ENCODE data around the gene HMX2.

Gene HMX2

DNA sequence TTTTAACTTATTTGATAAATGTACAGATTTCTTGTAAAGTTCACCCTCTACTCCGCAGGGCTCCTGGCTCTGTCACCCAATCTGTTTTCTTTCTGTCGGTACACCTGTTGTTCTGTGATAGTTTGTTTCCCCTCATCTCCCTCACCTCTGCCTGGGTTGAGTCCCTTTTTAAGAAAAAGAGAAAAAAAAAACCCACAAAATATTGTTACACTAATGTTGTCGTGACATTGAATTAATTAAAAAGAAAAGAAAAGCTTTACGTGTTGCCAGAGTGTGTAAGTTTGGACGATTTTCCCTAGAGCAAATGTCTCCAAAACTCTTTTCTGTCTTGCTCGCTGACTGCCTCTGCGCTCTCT, 8.8 kb upstream of the HMX2 start:
- DNase-seq (ENCODE audit: low spot score), result no peak

DNA sequence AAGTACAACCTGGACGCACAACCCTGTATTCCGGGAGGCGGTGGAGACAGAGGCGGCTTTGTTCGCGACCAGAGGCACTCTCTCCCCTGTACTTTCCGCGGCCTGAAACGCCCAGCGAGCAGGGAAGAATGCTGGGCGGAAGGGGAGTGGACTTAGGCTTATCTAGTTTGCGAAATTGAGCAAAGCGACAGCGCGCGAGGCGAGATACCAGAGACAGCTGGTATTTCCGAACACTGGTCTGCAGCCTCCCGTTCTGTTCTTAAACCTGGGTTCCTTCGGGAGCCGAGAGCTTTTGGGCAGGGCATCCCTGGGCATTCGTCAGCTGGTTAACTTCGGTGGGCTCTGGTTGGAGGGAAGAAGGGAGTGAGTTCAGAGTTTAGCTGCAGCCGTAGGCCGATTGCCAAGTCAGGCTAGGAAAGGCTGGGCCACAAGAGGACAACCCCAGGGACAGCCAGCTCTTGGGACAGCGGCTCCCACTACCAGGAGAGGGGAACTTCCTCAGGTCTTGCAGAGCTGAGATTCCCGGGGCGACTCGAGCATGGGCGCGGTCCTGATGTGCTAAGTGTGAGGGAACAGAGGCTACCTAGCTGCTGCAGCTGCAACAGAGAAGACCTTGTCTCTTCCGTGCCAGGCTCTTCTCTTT, 8.3 kb upstream of the HMX2 start:
- no peak for FAIRE-seq

More for the DNA sequence above, 8.8 kb upstream of the HMX2 start:
- no peak for FAIRE-seq

DNA sequence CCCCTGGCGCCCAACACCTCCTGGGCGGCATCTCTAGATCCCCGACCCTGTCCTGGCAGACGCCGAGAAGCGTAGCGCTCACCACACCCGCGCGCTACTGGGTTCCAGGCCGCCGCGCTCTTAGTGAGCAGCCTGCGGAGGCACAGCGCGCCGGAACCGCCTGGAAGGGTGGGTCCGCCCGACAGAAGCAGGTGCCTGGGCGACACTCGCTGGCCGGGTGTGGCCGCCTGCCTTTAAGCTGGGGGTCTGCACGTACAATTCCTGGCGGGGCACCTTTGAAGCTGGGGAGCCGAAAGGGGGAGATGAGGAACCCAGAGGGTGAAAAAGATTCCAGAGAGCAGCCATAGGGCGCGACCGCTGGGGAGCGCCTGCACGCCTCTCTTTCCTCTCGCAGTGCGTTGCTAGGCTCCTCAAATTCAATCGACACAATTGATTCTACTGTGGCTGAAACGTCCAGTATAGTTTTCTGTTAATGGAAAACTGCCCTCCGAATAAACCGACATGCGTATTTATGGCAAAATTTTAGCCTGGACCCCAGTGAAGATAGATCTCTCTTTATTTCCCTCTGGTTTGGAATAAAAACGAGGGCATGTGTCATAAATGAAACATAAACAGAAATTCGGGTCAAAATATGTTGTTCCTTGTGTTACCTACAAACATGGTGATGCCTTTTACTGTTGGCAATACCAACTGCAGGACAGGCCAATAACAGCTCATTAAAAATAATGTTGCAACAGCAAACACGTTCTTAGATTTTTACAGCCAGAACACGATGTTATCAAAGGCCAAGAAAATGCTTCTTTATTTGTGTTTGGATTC, 7.6 kb upstream of the HMX2 start:
- DNase-seq (ENCODE audit: low spot score) (no peak), FAIRE-seq (no peak)

More for the DNA sequence above, 8.3 kb upstream of the HMX2 start:
- DNase-seq (ENCODE audit: low spot score), result no peak

DNA sequence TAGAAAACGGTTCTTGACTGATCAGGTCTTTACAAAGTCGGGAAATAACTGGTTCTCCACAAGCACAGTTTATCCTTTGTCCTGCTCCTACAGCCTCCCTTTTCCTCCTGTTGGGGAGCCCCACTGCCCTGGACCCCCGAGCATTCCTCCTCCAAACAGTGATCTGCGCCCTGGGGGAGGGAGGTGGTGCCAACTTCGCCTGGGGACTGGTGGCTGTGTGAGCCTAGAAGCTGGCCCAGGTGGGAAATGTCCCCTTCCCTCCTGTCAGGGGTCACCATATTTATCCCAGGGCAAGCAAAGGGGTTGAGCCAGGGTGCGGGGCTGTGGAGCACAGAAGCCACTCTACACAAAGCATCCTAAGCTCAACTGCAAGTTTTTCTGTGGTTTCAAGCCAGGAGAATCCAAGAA, 6.9 kb upstream of the HMX2 start:
- FAIRE-seq (no peak), DNase-seq (ENCODE audit: low spot score) (no peak)

DNA sequence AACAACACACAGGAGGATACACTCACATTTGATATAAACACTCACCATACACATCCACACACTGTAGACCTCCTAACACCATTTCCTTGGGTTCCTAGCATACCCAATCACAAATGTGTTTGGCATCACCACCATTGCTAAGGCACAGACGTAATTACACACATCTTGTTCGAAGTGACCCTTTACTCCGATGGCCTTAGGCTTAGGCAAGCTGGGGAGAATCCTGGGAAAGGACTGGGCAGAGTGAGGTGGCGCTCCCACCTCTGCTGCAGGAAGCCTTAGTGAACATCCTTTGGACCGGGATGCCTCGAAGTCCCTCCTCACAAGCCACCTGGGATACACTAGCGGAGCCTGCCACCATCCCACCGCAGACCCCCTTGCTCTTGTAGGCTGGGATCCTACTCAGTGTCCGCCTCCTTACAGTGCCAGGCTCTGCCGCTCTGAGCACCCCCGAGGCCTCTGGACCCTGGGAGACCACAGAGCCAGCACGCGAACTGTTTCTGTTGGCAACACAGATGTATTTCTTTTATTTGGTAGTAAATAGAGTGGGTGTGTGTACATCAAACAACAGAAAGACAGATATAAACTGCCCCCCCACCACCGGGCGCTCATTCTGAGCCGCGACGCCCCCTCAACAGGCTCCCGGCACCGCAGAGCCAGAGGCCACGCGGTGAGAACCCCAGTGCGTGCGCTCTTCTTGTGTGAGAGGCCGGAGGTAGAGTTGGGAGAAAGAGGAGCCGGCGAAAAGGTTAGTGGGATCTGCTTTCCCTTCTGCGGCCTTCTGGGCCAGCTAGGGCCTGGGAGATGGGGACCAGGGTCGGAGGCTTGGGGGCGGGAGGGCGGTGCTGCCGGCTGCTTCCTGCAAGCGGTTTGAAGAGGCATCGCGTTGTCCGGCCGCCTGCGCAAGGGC, 5.9 kb upstream of the HMX2 start:
- no peak for FAIRE-seq
- no peak for DNase-seq (ENCODE audit: low spot score)

DNA sequence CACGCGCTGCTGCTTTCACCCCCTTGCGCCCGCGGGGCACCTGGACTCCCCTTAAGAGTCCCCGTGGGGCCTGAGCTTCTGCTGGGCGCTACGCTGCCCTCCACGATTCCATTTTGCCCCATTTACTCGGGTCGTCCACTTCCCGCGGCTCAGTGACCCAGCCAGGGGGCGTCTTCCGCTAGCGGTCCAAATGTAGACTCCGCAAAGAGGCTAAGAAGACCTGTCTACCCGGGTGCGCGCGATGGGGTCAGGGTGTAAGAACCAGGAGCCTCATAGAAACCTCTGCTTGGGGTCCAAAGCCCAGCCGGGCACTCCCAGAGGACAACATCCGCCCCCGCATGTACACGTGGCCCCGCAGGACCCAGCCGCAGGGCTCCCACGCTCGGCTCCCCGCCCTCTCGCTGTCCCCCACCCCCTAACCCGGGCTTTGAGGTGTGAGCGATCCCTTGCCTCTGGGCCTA, 5.2 kb upstream of the HMX2 start:
- DNase-seq (ENCODE audit: low spot score), result no peak
- no peak for FAIRE-seq

DNA sequence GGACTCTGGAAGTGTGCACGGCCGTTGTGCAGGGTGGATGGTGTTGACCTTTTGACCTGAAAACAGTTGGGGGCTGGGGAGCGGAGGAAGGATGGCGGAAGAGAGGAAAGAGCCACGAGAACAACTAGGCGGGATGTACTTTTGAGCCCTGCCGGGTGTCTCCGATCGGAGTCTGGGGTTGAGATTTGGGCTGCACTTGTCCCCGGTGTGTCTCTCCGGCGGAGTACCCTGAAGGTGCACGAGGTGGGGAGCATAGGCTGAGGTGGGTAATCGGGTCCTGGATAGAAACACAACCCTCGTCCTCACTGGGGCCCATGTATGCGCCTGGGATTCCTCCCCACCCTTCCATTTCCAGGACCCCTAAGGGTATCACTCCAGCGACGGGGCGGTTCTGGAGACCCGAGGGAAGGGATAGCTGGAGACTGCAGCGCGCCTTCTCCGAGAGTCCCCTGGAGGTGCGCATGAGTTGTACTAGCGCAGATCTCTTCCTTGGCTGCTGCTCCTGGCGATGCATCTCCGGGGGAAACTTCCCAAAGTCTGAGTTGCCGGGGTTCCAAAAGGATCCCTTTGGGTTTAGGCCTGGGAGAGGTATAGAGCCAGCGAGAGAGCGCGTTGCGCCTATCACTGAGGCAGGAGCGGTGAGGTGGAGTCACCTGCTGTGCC, 4.6 kb upstream of the HMX2 start:
- DNase-seq (ENCODE audit: low spot score) (no peak), FAIRE-seq (no peak)

DNA sequence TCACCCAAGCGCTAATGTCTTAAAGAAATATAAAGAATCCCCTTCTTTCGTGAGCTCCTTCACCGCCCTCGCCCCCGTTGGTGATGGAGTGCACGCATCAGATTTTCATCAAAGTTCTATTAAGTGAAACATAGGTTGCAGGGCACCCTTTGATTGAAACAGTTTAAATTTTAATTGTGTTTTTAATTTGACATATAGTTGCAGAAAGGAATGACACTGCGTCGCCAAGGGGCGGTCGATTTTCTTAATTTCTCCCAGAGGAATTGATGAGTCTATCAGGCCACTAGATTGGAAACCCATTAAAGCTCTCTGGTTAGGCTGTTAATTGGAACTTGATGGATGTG, 4.1 kb upstream of the HMX2 start:
- FAIRE-seq (no peak), DNase-seq (ENCODE audit: low spot score) (no peak)

DNA sequence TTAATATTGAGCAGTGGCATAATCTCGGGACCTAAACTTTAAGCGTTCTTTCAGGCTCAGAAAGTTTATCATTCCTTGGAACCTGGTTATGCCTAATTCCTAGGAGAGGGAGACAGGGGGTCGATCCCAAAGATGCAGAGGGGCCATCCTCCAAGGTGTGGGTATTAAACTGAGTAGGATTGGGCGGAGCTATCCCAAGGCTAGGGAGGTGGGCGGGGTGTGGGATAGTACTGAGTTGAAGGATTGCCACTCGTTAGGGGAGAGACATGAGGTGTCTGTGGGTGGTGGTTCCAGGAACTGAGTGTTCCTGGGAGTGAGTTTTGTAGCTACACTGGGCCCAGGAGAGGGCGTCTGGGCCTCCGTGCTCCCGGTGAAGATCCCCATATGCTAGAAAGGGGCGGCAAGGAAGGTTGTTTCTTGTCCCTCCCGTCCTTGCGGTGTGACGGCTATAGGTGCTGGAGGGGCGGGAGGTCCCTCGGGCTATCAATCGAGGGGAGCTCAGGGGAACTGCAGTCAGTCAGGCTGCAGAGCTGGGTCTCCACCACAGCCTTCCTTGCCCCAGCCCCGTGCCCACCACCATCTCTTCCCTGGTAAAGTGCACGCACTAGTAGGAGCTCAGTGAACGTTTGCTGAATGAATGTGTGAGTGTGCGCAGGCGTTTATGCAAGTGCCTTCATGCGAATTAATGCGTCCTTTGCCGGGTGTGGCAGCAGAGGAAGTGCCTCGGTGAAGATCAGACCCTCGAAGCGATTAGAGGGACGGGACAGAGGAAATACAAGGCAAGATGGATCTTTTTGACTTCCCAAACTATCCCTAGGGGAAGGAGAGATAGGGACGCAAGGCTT, 3.0 kb upstream of the HMX2 start:
- DNase-seq (ENCODE audit: low spot score), result no peak
- FAIRE-seq, result no peak

DNA sequence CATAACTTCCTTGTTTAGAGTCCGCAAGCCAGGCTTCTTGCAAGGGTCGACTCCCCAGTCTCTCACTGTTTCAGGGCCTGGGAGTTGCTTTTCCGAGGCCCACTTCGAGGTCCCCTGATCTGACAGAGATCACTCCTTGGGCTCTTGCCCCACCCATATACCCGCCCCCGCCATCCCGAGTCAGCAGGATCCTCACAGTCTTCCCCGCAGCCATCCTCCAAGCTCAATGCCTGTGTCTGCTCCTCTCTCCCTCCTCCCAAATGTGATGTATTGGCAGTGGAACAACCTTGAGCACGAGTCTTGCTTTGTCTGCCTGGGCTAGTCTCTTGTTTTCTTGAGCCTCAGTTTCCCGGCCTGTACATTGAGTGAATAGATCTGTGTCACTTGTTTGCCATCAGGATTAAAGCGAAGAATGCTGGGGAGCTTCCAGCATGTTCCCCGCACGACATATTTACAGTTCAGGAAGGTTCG, 2.4 kb upstream of the HMX2 start:
- FAIRE-seq (no peak), DNase-seq (ENCODE audit: low spot score) (no peak)

DNA sequence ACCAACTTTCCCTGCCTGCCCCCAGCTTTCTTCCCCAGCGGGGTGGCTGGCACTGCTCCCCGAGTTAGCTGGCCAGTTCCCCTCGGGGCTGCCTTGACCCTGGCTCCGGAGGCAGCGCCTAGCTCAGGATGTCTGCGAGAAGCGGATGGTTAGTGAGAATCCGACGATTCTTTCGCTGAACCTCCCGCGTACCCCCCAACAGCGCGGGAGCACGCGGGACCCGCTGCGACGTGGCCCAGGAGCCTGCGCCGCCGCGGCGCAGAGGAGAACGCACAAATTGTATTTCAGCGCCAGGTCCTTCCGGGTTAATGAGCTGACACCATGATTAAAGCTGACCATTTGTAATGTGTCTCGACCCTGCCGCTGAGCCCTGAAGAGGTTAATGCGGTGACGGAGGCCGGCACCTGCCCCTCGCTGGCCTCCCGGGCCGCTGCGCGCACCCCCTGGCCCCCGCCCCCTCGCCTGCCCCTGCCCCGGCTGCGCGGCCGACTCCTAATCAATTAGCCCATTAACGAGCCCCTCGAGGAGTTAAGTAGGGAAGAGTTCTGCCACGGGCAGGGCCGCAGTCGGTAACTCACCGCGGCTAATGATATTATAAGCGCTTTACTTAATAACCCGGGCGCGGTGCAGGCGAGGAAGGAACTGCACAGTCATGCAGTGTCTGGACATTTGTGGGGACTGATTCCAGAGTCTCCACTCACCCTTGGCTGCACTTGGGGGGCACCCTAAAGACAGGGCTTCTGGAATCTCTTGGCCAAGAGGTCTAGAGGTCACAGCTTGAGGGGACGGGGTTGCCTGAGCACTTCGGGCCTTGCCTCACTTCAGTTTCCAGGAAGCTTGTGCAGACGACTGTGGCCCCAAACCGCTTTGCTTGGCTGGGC, 1.7 kb upstream of the HMX2 start:
- no peak for FAIRE-seq
- DNase-seq (ENCODE audit: low spot score), result no peak

DNA sequence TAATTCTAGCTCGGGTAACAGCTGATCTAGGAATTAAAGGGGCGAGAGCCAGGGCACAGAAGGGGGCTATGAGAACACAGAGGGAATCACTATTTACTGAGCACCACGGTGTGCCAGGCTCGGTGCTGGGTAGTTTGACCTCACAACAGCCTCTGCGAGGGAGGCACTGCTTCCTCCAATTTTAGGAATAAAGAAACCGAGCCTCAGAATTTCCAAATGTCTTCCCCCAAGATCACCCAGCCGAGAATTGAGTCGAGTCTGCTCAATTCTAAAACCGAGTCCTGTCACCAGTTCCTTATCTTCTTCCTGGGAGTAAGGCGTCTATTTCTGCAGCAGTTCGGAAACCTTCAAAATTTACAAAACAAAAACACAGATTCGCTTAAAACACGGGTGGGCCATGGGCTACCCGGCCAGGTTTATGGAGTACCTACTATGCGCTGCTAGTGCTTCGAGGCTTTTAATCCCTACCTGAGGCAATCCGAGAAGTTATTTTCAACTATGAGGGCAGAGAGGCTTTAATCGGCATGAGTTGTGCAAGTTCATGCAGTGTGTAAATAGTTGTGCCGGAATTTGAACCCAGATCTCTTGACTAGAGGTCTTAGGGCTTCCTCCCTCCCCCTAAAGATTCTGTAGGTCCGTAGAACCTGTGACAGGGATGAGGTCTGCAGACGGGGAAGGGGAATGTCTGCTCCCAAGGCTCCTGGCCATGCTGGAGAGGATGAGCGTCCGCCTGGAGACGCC, 872 bp upstream of the HMX2 start:
- no peak for DNase-seq (ENCODE audit: low spot score)
- no peak for FAIRE-seq

DNA sequence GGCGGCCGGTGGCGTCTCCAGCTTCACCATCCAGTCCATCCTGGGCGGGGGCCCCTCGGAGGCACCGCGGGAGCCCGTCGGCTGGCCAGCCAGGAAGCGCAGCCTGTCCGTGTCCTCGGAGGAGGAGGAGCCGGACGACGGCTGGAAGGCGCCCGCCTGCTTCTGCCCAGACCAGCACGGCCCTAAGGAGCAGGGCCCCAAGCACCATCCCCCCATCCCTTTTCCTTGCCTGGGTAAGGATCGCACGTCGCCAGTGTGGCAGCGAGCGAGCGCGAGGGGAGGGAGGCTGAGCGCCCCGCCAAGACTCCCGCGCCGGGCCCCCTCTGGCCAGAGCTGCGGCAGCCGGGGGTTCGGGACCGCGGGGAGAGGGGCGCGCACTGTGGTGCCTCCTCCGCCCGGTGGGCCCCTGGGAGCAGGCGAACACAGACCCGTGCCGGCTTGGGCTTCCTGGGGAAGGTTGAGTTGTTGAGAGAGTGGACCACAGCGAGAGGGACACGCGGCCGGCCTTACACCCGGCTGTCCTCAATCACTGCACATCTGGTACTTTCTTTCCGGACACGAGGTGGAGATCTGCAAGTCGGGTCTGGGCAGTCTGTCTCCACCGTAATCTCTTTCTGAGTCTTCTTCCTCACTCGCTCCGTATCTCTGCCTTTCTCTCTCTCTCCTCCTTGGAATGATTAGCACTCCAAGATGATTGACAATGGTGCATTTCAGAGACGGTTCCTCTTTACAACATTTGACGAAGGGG, 652 bp downstream of the HMX2 start:
- FAIRE-seq (no peak), DNase-seq (ENCODE audit: low spot score) (no peak)

DNA sequence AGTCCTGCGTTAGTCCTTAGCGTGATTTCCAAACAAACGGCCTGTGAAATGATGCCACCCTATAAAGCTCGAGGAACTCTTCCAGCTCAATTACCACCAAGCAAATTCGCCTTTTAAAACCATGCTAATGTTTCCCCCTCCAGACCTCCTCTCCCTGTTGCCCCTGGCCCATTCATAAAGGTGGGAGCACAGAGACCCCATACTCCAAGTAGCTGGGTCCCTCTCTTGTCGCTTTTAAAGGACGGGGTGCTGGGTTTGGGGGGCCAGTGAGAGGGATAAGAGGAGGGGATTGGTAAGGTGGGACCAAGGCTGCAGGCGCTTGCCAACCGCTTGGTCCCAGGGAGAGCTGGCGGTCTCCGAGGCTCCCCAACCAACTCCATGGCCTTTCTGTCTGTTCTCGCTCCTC, 1.2 kb downstream of the HMX2 start:
- DNase-seq (ENCODE audit: low spot score) (no peak), FAIRE-seq (no peak)

DNA sequence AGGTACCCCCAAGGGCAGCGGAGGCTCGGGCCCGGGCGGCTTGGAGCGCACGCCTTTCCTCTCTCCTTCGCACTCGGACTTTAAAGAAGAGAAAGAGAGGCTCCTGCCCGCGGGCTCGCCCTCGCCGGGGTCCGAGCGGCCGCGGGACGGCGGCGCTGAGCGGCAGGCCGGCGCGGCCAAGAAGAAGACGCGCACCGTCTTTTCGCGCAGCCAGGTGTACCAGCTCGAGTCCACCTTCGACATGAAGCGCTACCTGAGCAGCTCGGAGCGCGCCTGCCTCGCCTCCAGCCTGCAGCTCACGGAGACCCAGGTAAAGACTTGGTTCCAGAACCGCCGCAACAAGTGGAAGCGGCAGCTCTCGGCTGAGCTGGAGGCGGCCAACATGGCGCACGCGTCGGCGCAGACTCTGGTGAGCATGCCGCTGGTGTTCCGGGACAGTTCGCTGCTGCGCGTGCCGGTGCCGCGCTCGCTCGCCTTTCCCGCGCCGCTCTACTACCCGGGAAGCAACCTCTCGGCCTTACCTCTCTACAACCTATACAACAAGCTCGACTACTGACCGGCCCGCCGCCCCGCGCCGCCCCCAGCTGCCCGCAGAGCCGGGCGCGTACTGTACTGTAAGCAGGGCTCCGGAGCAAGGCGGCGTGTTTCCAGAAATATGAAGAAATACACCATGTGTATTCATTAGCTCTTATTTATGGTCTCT, 1.8 kb downstream of the HMX2 start:
- no peak for FAIRE-seq
- DNase-seq (ENCODE audit: low spot score), result no peak

DNA sequence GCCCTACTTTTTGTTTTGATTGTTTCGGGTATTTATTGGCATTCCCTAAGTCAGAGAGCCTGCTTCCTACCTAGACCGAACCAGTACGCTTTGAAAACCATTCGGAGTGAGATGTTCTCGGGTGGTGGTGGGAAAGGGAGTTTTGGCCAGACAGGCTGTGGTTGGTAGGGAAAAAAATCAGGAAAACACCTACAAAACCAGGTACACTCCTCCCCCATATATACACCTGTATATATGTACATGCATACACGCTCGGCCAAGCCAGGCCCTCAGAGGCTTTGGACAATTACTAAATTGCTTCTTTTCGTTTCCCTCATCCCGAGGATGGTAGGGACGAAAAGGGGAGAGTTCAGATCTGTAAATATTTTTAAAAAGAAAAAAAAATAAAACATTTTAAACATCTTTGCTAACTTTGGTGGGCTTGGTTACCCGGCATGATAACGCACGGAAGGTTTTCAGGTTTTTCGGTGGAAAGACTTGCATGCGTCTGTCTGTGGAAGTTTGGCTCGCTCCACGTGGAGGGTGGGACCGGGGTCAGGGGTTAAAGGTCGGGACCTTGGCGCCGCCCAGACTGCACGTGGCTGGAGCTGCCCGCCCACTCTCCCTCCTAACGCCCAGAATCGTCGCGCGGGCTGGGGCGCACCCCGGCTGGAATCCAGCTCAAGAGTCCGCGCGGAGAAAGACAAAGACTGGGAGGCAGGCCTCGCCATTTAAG, 2.5 kb downstream of the HMX2 start:
- no peak for DNase-seq (ENCODE audit: low spot score)

More for the DNA sequence above, 2.5 kb downstream of the HMX2 start:
- FAIRE-seq, result no peak
